Thymus (tissue), 11 donors: Measurements from ENCODE around the gene ACACA. TPM values are rescaled to one million over a fixed set of nuclear protein-coding genes. Genes with fewer than 3 reads are reported as not detected.
A peak's percentile ranks its signal among the peaks of the same experiment; 100 is the strongest.

Experiments used
- DNase-seq, 9 donors: peaks; one replicate each; pipeline ENCODE4 v3.0.0-alpha.2; 2013; ENCODE audit warnings: low spot score in 9 of 9, low read depth in 6 of 9, missing footprints in 1 of 9
- H3K27ac ChIP-seq, 2 donors: one replicate each; pipeline ENCODE4 v1.5.1; 2013; ENCODE audit warnings: control low read depth in 1 of 2, low read depth in 1 of 2, low read length in 1 of 2, mild to moderate bottlenecking in 1 of 2, moderate library complexity in 1 of 2
- H3K27me3 ChIP-seq, 2 donors: one replicate each; pipeline ENCODE4 v1.5.1; 2013; ENCODE audit warnings: low read length in 1 of 2; ENCODE audit not compliant: control insufficient read depth in 2 of 2, insufficient read depth in 1 of 2
- H3K36me3 ChIP-seq, 2 donors: one replicate each; pipeline ENCODE4 v1.5.1; 2013; ENCODE audit warnings: low read length in 1 of 2, mild to moderate bottlenecking in 1 of 2, moderate library complexity in 1 of 2; ENCODE audit not compliant: control insufficient read depth in 2 of 2, insufficient read depth in 2 of 2
- H3K4me1 ChIP-seq, 2 donors: one replicate each; pipeline ENCODE4 v1.5.1; 2013; ENCODE audit warnings: low read length in 2 of 2; ENCODE audit not compliant: control insufficient read depth in 2 of 2, insufficient read depth in 2 of 2
- H3K4me3 ChIP-seq, 2 donors: one replicate each; pipeline ENCODE4 v1.5.1; 2013; ENCODE audit warnings: low read length in 2 of 2, control low read depth in 1 of 2, mild to moderate bottlenecking in 1 of 2
- H3K9me3 ChIP-seq, 2 donors: one replicate each; pipeline ENCODE4 v1.5.1; 2013; ENCODE audit warnings: low read length in 1 of 2, mild to moderate bottlenecking in 1 of 2; ENCODE audit not compliant: control insufficient read depth in 2 of 2, insufficient read depth in 1 of 2
- WGBS: extraction: QIAGEN DNeasy Blood & Tissue Kit; methylation state at CpG from one replicate; pipeline ENCODE4 v1.1.7; 2013; 5-methylcytosine and 5-hydroxymethylcytosine counted together
- polyA plus RNA-seq: library from polyadenylated mRNA; stranded (reverse); fragments of 200-250 nt; gene quantifications from one replicate; pipeline ENCODE4 v1.2.3, GENCODE V29; 2013
- total RNA-seq: library from RNA; stranded (reverse); fragments of 120-200 nt; gene quantifications from one replicate; pipeline ENCODE4 v1.2.4, GENCODE V29; 2013
- donor health status: healthy.

Gene ACACA
- total and polyA plus RNA-seq, 2 donors: 8.7 to 12.9 TPM

DNA sequence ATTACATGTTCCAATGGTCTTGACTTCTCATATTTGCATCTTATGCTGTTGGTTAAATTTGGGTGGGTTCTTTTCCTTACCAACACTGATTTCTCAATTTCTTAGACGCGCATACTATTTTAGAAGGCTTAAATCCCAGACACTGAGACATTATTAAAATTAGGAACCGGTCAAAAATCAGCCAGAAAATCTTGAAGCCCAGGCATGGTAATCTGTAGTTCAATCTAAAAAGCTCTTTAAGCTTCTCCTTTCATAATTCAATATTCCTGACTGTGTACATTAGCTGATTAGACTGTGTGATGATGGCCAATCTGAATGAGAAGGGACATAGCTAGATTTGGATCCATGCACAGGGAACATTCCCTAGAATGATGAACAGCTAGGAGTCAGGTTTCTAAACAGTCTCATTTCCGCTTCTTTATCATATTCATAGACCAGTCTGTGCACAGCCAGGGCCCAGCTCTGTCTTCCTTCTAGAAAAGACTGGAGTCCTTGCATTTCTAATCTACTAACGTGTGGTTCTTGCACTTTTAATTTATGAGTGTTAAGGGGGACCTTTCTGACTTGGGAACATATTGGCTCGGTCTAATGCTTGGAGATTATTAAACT is 268.6 kb downstream of the ACACA start:
- H3K4me3 ChIP-seq: no peak overlapping the region
- no peaks in the 10 kb centered on the region for H3K9me3 ChIP-seq
- H3K36me3 ChIP-seq: peaks cover 0 to 3% of the 10 kb centered on the region in 2 donors
- no peaks in the 10 kb centered on the region for H3K27me3 ChIP-seq
- no peak overlapping the region for H3K27ac ChIP-seq
- DNase-seq: no peak
- H3K4me1 ChIP-seq: peaks cover 17 to 28% of the 10 kb centered on the region in 2 donors
- WGBS: 98% methylated on average over 6 of the region's 6 CpGs

DNA sequence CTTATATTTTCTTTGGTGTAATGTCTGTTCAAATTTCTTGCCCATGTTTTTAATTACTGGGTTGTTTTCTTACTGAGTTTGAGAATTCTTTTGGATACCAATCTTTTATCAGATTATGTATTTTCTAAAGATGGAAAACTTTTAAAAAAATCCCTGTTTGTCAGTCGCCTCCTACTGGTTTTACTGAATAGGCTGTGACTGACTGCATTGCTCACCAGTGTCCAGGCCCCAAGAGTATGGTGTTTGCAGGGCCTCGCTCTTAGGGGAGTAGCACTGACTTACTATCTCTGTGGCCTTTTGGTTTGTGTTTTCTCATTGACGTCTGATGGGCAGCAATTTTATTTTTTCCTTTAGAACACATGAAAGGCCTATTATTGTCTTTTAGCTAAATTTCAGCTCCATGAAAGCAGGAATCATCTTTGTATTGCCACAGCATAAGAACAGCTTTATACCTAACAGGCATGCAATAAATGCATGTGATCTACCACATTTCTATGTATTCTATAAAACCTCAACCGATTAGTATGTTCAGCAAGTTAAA is 269.5 kb downstream of the ACACA start:
- WGBS: 98% methylated on average over 4 of the region's 4 CpGs
- H3K36me3 ChIP-seq: peaks cover 0 to 3% of the 10 kb centered on the region in 2 donors

DNA sequence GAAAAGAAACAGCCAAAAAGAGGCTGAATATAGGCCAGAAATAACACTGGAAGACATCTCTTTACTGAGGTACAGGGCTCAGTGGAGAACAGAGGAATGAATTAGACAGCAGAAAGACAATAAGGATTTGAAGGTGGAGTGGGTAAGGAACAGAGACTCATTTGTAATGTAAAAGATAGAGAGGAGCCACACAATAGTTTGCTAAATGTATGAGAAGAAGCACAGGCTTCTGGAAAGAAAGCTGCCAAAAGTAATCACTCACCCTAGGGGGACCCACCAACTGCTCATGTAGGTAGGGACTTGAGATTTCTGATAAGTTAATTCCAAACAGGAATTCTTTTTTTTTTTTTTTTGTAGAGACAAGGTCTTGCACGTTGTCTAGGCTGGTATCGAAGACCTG is 271.1 kb downstream of the ACACA start:
- peak overlapping the region in 1 of 2 donors; percentile 89 for H3K27ac ChIP-seq
- H3K36me3 ChIP-seq: no peaks in the 10 kb centered on the region
- H3K4me1 ChIP-seq: peaks cover 17 to 38% of the 10 kb centered on the region in 2 donors
- H3K9me3 ChIP-seq: no peaks in the 10 kb centered on the region
- WGBS: 100% methylated on average over 2 of the region's 2 CpGs
- no peaks in the 10 kb centered on the region for H3K27me3 ChIP-seq
- DNase-seq: no peak
- no peak overlapping the region for H3K4me3 ChIP-seq

More for the DNA sequence above, 269.5 kb downstream of the ACACA start:
- H3K9me3 ChIP-seq: no peaks in the 10 kb centered on the region
- no peak overlapping the region for H3K4me3 ChIP-seq
- H3K27ac ChIP-seq: no peak overlapping the region
- DNase-seq: no peak
- H3K4me1 ChIP-seq: peaks cover 17 to 33% of the 10 kb centered on the region in 2 donors
- H3K27me3 ChIP-seq: no peaks in the 10 kb centered on the region

DNA sequence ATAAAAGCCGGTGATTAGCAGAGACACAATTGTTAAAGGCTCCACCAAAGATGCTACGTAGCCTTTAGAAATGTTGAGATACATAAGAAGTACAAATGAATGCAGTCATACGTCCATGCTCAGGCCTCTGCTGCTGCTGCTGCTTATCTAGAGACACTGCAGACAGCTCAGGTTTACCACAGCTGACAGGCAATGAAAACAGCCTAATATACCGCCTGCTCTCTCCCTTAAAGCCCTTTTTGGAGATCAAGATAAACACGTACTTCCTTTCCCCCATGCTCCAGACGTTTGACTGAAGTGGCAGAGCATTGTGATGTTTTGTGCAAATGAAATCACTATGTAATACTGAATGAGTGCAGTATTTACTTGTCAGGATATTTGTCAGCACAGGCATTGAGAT is 272.6 kb downstream of the ACACA start:
- no peak overlapping the region for H3K4me3 ChIP-seq
- H3K27me3 ChIP-seq: no peaks in the 10 kb centered on the region
- peak; percentile 41 to 90 (median 69) for DNase-seq
- H3K36me3 ChIP-seq: peaks cover 0 to 3% of the 10 kb centered on the region in 2 donors
- H3K4me1 ChIP-seq: peaks cover 17 to 38% of the 10 kb centered on the region in 2 donors
- WGBS: 39% methylated on average over 6 of the region's 6 CpGs
- H3K9me3 ChIP-seq: no peaks in the 10 kb centered on the region
- peak overlapping the region in 1 of 2 donors; percentile 89 for H3K27ac ChIP-seq

DNA sequence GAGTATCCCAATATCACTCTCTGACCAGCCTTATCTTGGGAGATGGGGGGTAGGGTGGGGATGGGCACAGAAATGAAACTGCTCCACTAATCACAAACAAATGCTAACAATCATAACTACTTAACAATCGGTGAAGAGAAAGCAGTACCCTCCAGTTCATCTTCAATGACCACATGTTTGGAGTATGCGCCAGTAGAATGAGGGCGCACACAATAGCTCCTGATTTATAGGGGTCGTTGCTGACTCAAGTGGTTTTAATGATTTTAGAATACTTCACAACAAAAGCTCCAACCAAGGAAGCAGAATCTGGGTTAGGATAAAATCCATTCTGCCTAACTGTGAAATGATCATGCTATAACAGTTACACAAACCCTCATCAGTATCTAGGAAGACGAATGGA is 273.5 kb downstream of the ACACA start:
- peaks cover 0 to 3% of the 10 kb centered on the region in 2 donors for H3K36me3 ChIP-seq
- no peak overlapping the region for H3K4me3 ChIP-seq
- peaks cover 17 to 38% of the 10 kb centered on the region in 2 donors for H3K4me1 ChIP-seq
- H3K27ac ChIP-seq: peak overlapping the region in 1 of 2 donors; percentile 89
- H3K27me3 ChIP-seq: no peaks in the 10 kb centered on the region
- WGBS: 97% methylated on average over 5 of the region's 5 CpGs
- no peaks in the 10 kb centered on the region for H3K9me3 ChIP-seq
- no peak for DNase-seq

DNA sequence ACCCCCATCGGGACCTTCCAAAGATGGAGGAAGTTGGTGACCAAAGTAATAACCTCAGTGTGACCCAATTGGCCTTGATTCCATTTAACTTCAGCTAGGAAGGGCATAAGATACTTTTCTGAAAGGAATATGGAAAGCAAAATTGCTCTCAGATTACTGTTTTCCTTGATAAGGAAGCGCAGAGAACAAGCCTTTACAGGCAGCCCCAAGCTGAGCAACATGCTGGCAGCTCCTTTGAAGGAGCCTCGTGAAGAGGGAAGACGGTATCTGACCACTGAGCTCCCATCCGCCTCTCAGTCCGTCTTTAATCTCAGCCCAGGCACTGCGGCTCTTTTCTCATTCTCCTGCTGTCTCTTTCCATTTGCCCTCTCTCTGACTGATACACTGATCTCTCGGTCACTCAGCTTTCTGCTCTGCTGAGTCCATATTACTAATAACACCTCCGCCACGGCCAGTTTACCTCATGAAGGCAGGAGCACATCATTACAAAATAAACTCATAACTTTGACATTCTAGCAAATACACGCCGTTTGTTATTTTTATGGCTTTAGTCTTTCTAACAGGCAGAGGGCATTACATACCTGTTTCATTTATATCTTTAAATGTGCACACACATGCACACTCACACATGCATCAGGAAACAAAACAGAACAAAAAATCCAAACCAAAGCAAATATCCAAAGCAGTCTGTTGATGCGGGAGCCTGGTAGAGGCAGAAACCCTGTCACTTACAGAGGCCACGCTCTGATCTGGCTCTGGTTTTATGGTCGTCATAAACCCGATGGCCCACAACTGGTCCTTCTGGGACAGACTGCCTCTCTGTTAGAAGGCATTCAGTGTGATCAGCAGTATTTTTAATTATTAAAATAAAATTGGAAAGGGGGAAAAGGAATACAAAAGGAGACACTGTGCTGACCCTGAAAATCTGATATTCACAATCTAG is 274.7 kb downstream of the ACACA start:
- no peak overlapping the region for H3K27ac ChIP-seq
- H3K4me1 ChIP-seq: peaks cover 17 to 38% of the 10 kb centered on the region in 2 donors
- no peak for DNase-seq
- 94% methylated on average over 16 of the region's 16 CpGs for WGBS
- H3K9me3 ChIP-seq: no peaks in the 10 kb centered on the region
- no peaks in the 10 kb centered on the region for H3K27me3 ChIP-seq
- H3K4me3 ChIP-seq: no peak overlapping the region
- peaks cover 0 to 3% of the 10 kb centered on the region in 2 donors for H3K36me3 ChIP-seq

DNA sequence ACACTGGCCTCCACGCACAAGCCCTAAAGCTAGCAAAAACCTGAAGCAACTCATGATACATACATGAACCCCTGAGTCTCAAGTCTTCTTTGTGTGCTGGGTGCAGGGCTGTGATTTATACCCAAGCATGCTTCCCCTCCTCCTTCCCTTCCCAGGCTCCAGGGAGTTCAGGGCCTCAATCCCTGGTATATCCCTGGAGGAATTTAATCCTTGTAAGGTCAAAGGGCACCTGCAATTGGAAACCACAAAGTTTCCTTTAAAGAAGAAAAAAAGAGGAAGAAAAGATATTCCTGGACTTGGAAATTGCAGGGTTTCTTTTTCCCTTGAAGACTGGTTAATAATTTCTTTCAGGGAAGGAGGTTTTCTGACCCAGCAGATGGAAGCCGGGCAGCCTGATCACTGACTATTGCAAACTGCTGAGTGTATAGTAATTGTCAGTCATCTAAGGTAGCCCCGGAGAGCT is 275.6 kb downstream of the ACACA start:
- no peak for DNase-seq
- H3K27me3 ChIP-seq: no peaks in the 10 kb centered on the region
- H3K36me3 ChIP-seq: peaks cover 0 to 3% of the 10 kb centered on the region in 2 donors
- 95% methylated on average over 3 of the region's 3 CpGs for WGBS
- H3K27ac ChIP-seq: no peak overlapping the region
- H3K4me1 ChIP-seq: peaks cover 21 to 44% of the 10 kb centered on the region in 2 donors
- H3K9me3 ChIP-seq: no peaks in the 10 kb centered on the region
- H3K4me3 ChIP-seq: no peak overlapping the region

DNA sequence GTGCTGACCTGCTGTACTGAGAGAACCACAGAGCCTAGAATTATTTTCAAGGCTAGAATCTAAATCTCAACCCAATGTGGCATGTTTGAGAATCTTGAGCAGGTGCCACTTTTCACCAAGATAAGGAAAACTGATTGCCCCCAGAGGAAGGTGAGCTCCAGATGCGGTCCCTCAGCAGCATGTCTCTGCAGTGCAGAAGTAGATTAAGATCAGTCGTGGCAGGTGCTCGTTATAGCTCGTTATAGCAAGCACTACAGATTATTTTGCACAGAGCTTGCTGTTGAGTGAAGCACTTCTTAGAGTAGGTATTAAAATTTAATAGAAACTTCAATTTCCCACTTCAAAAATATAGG is 281.8 kb downstream of the ACACA start:
- peak; percentile 51 to 90 (median 67) for DNase-seq
- WGBS: 12% methylated on average over 4 of the region's 4 CpGs
- H3K4me3 ChIP-seq: no peak overlapping the region
- H3K4me1 ChIP-seq: peaks cover 22 to 23% of the 10 kb centered on the region in 2 donors
- no peaks in the 10 kb centered on the region for H3K9me3 ChIP-seq
- peak overlapping the region; percentile 81 to 84 for H3K27ac ChIP-seq
- no peaks in the 10 kb centered on the region for H3K27me3 ChIP-seq
- H3K36me3 ChIP-seq: peaks cover 0 to 12% of the 10 kb centered on the region in 2 donors
